ENCODE results near the gene LAMP2.
"Not testable (repeated sequence)": the region's sequence is repeated elsewhere in the genome, so short reads cannot be mapped to it uniquely, and the experiment has no call there.

The LAMP2 gene

GRCh38 chrX:120468825-120469525, at the start of gene LAMP2:
Gene LAMP2, minus strand, starts transcription at chrX:120469296. Its CDS starts 127 bp downstream, at chrX:120469169.
- peak; percentile 89 for DNase-seq

- no peak for DNase-seq
Measured at GRCh38 chrX:120517936-120518335, 48.8 kb upstream of the LAMP2 start.

- DNase-seq: no peak
Measured at GRCh38 chrX:120514236-120514635, 45.1 kb upstream of the LAMP2 start.

GRCh38 chrX:120512627-120513026, 43.5 kb upstream of the LAMP2 start:
- DNase-seq: no peak

GRCh38 chrX:120512222-120512621, 43.1 kb upstream of the LAMP2 start:
- DNase-seq: no peak

GRCh38 chrX:120504569-120504968, 35.5 kb upstream of the LAMP2 start:
- no peak for DNase-seq

GRCh38 chrX:120499301-120500072, 30.4 kb upstream of the LAMP2 start:
- no peak for DNase-seq

GRCh38 chrX:120490119-120490518, 21.0 kb upstream of the LAMP2 start:
- not testable (repeated sequence) for DNase-seq

GRCh38 chrX:120486786-120487185, 17.7 kb upstream of the LAMP2 start:
- DNase-seq: no peak

- peak; percentile 59 for DNase-seq
Measured at GRCh38 chrX:120485638-120486520, 16.8 kb upstream of the LAMP2 start.

- DNase-seq: no peak
Measured at GRCh38 chrX:120485315-120485637, 16.2 kb upstream of the LAMP2 start.

GRCh38 chrX:120477453-120477852, 8.4 kb upstream of the LAMP2 start:
- no peak for DNase-seq

GRCh38 chrX:120476714-120477113, 7.6 kb upstream of the LAMP2 start:
- DNase-seq: no peak

GRCh38 chrX:120475447-120475846, 6.4 kb upstream of the LAMP2 start:
- DNase-seq: not testable (repeated sequence)

- no peak for DNase-seq
Measured at GRCh38 chrX:120474085-120474484, 5.0 kb upstream of the LAMP2 start.

- not testable (repeated sequence) for DNase-seq
Measured at GRCh38 chrX:120469657-120470056, 561 bp upstream of the LAMP2 start.

- DNase-seq: no peak
Measured at GRCh38 chrX:120468479-120468824, 644 bp downstream of the LAMP2 start.

- DNase-seq: no peak
Measured at GRCh38 chrX:120468071-120468470, 1.0 kb downstream of the LAMP2 start.

GRCh38 chrX:120464411-120464810, 4.7 kb downstream of the LAMP2 start:
- no peak for DNase-seq

GRCh38 chrX:120463241-120463640, 5.9 kb downstream of the LAMP2 start:
- DNase-seq: no peak

- DNase-seq: no peak
Measured at GRCh38 chrX:120462370-120462769, 6.7 kb downstream of the LAMP2 start.

- DNase-seq: no peak
Measured at GRCh38 chrX:120459309-120459708, 9.8 kb downstream of the LAMP2 start.

GRCh38 chrX:120457766-120458180, 11.3 kb downstream of the LAMP2 start:
- peak; percentile 12 for DNase-seq

- no peak for DNase-seq
Measured at GRCh38 chrX:120456973-120457372, 12.1 kb downstream of the LAMP2 start.

Measured in CD4-positive, alpha-beta T cell treated with Interleukin-17A for 4 hours (primary cell).